Kidney epithelial cell (primary cell): ENCODE data around the gene CUX1. TPM values are rescaled to one million over a fixed set of nuclear protein-coding genes. Genes with fewer than 3 reads are reported as not detected.
A peak's percentile ranks its signal among the peaks of the same experiment; 100 is the strongest.
"Not testable (repeated sequence)": the region's sequence is repeated elsewhere in the genome, so short reads cannot be mapped to it uniquely, and the experiment has no call there.

ENCODE experiments used
- DNase-seq: peaks from one replicate; pipeline ENCODE4 v3.0.0-alpha.2; 2010; ENCODE audit warnings: low read depth
- H3K27me3 ChIP-seq: 2 replicates; pipeline ENCODE4 v1.6.0; 2011; ENCODE audit warnings: low read length; ENCODE audit not compliant: control insufficient read depth, insufficient read depth
- H3K36me3 ChIP-seq: 2 replicates; pipeline ENCODE4 v1.5.1; 2011; ENCODE audit warnings: low read length; ENCODE audit not compliant: control insufficient read depth, insufficient read depth
- H3K4me3 ChIP-seq: 2 replicates; pipeline ENCODE4 v1.5.1; 2011; ENCODE audit warnings: low read depth, mild to moderate bottlenecking, control low read depth, low read length
- total RNA-seq: library from RNA; depleted of rRNA; stranded (reverse); fragments of >200 nt; gene quantifications from 2 replicates; pipeline ENCODE4 v1.2.3, GENCODE V29; 2015
- TF ChIP-seq, protein P1 (sequence below): IDR thresholded peaks from 2 replicates; pipeline ENCODE4 v1.5.1; 2011; ENCODE audit warnings: mild to moderate bottlenecking, moderate library complexity, low read length, control low read depth, inconsistent platforms; ENCODE audit not compliant: insufficient read depth, poor library complexity, severe bottlenecking

CUX1 gene
- total RNA-seq, 1 donor from 2014 or later, result 56.7 TPM

DNA sequence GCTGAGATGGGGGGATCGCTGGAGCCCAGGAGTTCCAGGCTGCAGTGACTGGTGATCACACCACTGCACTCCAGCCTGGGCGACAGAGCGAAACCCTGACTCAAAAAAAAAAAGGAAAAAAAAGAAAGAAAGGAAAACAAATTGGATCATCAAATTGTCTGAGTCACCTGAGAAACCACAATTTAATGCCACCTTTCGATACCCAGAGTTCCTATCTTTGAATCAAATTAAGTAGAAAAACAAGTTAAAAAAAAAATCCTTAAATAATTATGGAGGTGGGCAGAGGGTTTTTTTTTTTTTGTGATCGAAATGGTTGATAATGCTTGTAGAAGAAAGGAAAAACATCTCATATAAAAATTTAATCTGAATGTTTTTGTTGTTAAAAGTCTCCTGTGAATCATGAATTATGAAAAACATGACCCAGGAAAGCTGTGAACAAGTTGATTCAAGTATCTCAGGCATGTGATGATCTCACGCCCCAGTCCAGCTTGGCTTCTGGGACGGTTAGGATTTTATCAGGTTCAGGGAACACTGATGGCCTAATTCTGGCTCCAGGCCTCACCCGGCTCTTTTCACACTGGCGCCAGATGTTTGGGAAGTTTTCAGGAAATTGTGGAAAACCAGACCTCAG lies 25.3 kb upstream of the CUX1 start:
- no peaks in the 10 kb centered on the region for H3K27me3 ChIP-seq
- no peaks in the 10 kb centered on the region for H3K36me3 ChIP-seq
- TF ChIP-seq, protein P1, sequence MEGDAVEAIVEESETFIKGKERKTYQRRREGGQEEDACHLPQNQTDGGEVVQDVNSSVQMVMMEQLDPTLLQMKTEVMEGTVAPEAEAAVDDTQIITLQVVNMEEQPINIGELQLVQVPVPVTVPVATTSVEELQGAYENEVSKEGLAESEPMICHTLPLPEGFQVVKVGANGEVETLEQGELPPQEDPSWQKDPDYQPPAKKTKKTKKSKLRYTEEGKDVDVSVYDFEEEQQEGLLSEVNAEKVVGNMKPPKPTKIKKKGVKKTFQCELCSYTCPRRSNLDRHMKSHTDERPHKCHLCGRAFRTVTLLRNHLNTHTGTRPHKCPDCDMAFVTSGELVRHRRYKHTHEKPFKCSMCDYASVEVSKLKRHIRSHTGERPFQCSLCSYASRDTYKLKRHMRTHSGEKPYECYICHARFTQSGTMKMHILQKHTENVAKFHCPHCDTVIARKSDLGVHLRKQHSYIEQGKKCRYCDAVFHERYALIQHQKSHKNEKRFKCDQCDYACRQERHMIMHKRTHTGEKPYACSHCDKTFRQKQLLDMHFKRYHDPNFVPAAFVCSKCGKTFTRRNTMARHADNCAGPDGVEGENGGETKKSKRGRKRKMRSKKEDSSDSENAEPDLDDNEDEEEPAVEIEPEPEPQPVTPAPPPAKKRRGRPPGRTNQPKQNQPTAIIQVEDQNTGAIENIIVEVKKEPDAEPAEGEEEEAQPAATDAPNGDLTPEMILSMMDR, result no peak
- DNase-seq, result peak; percentile 78
- H3K4me3 ChIP-seq, result no peak overlapping the region

DNA sequence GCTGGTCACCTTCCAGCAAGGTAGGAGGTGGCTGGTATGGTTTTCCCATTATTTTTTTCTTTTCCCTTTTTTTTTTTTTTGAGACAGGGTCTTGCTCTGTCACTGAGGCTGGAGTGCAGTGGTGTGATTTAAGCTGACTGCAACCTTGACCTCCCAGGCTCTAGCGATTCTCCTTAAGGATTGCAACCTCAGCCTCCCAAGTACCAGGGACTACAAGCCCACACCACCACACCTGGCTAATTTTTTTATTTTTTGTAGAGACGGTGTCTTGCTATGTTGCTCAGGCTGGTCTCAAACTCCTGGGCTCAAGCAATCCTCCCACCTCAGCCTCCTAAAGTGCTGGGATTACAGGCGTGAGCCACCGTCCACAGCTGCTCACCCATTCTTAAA lies 24.7 kb upstream of the CUX1 start:
- DNase-seq, H3K4me3 ChIP-seq, H3K36me3 ChIP-seq, H3K27me3 ChIP-seq: not testable (repeated sequence)

GRCh38 chr7:101795461-101795860 lies 22.0 kb upstream of the CUX1 start:
- Histone ChIP-seq H3K36me3 (no peaks in the 10 kb centered on the region), H3K4me3 (no peak overlapping the region), H3K27me3 (no peaks in the 10 kb centered on the region)
- DNase-seq, result no peak
- TF ChIP-seq, protein P1, result no peak

DNA sequence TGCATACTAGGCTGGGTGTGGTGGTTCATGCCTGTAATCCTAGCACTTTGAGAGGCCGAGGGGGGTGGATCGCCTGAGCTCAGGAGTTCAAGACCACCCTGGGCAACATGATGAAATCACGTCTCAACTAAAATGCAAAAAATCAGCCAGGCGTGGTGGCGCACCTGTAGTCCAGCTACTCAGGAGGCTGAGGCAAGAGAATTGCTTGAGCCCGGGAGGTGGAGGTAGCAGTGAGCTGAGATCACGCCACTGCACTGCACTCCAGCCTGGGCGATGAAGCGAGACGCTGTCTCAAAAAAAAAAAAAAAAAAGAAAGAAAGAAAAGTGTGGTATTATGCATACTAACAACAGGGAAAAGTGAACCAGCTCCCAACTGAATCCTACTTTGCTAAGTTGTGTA lies 19.3 kb upstream of the CUX1 start:
- H3K27me3 ChIP-seq, H3K36me3 ChIP-seq, DNase-seq, H3K4me3 ChIP-seq: not testable (repeated sequence)

- TF ChIP-seq, protein P1, result no peak
- H3K36me3 ChIP-seq, result no peaks in the 10 kb centered on the region
- H3K4me3 ChIP-seq, result no peak overlapping the region
- no peak for DNase-seq
- peaks cover 18% of the 10 kb centered on the region for H3K27me3 ChIP-seq
Measured at GRCh38 chr7:101803203-101804087, 14.0 kb upstream of the CUX1 start.

GRCh38 chr7:101804088-101804963 lies 13.1 kb upstream of the CUX1 start:
- Histone ChIP-seq H3K4me3 (no peak overlapping the region), H3K27me3 (peaks cover 18% of the 10 kb centered on the region), H3K36me3 (no peaks in the 10 kb centered on the region)
- no peak for DNase-seq
- TF ChIP-seq, protein P1, result no peak
